HCT116 (cell line): ENCODE measurements around the gene SDCCAG8. TPM values are rescaled to one million over a fixed set of nuclear protein-coding genes. Genes with fewer than 3 reads are reported as not detected.
A peak's percentile ranks its signal among the peaks of the same experiment; 100 is the strongest.

Source experiments
- ATAC-seq: fragments of 200-7000 bp; cut with Tn5 transposase; 2 replicates; pipeline ENCODE4 v1.9.1; 2020; ENCODE audit warnings: mild to moderate bottlenecking, moderate library complexity
- BruUV-seq: library from RNA; stranded (reverse); fragments of 400-500 nt; replicated peaks from 2 replicates; lab custom pipeline; 2021; lab: Mats Ljungman, UMichigan
- CTCF ChIA-PET: fragments of 300-600 bp; sonication (Branson Sonifier 250); formaldehyde crosslinking; loops from one replicate; lab custom pipeline; 2021; ENCODE audit warnings: antibody characterized with exemption; lab: Charles Lee
- POLR2A ChIA-PET: fragments of 300-600, 350-600 bp; sonication (Branson Sonifier 250); formaldehyde crosslinking; loops from one replicate; lab custom pipeline; 2021; ENCODE audit warnings: antibody characterized with exemption; lab: Charles Lee
- RAD21 ChIA-PET, 2 experiments: fragments of 300-600 bp; sonication (Branson Sonifier 250); formaldehyde crosslinking; loops; one replicate each; lab custom pipeline; 2023; ENCODE audit warnings: low total read pairs in 2 of 2; ENCODE audit not compliant: uncharacterized antibody in 2 of 2, unreplicated experiment in 2 of 2, low non-redundant PET in 1 of 2; lab: Charles Lee
- DNase-seq: peaks from one replicate; pipeline ENCODE4 v3.0.0-alpha.2; 2010; ENCODE audit warnings: low read depth, low spot score
- H2AFZ ChIP-seq: fragments of 200-600 bp; shearing (Covaris generic), sonication (generic); 2 replicates; pipeline ENCODE4 v1.6.1; 2017; ENCODE audit warnings: low read depth, mixed run types, mixed read lengths, antibody characterized with exemption, low read length; ENCODE audit not compliant: poor library complexity, severe bottlenecking
- H3K27ac ChIP-seq: 2 replicates; pipeline ENCODE4 v1.5.1; 2012; ENCODE audit warnings: low read depth, low read length
- H3K27me3 ChIP-seq: fragments of 200-600 bp; sonication (generic); 2 replicates; pipeline ENCODE4 v1.6.1; 2016; ENCODE audit warnings: mixed run types, low read length, mixed read lengths; ENCODE audit not compliant: insufficient read depth
- H3K36me3 ChIP-seq, 2 experiments: fragments of 200-500 bp in 1 of 2; fragments of 200-600 bp in 1 of 2; sonication (Bioruptor generic) in 1 of 2; sonication (generic) in 1 of 2; 2 replicates each; pipeline versions ENCODE4 v1.5.1 to v1.6.1; 2014 to 2016; ENCODE audit warnings: low read length in 2 of 2, inconsistent platforms in 1 of 2, mixed read lengths in 1 of 2, mixed run types in 1 of 2; ENCODE audit not compliant: insufficient read depth in 2 of 2, control insufficient read depth in 1 of 2
- H3K4me1 ChIP-seq, 2 experiments: fragments of 200-600 bp in 1 of 2; sonication (generic) in 1 of 2; 2 replicates each; pipeline versions ENCODE4 v1.5.1 to v1.6.1; 2012 to 2017; ENCODE audit warnings: low read length in 2 of 2, inconsistent platforms in 1 of 2, mild to moderate bottlenecking in 1 of 2, mixed read lengths in 1 of 2, mixed run types in 1 of 2, moderate library complexity in 1 of 2; ENCODE audit not compliant: insufficient read depth in 2 of 2, control insufficient read depth in 1 of 2
- H3K4me2 ChIP-seq: fragments of 200-600 bp; sonication (generic); 2 replicates; pipeline ENCODE4 v1.6.1; 2017; ENCODE audit warnings: mixed run types, low read length, mixed read lengths
- H3K4me3 ChIP-seq, 2 experiments: fragments of 200-600 bp in 1 of 2; sonication (generic) in 1 of 2; replicated peaks in 1 of 2; 2 replicates each; pipeline ENCODE4 v1.5.1; 2011 to 2016; ENCODE audit warnings: low read length in 2 of 2, control low read depth in 1 of 2, low read depth in 1 of 2, mild to moderate bottlenecking in 1 of 2, mixed read lengths in 1 of 2, mixed run types in 1 of 2
- H3K79me2 ChIP-seq: fragments of 200-600 bp; sonication (generic); 2 replicates; pipeline ENCODE4 v1.6.1; 2017; ENCODE audit warnings: mild to moderate bottlenecking, mixed run types, low read length, moderate library complexity, mixed read lengths; ENCODE audit not compliant: insufficient read depth
- H3K9ac ChIP-seq: fragments of 200-600 bp; sonication (generic); 2 replicates; pipeline ENCODE4 v1.6.1; 2016; ENCODE audit warnings: low read length, mixed read lengths
- H3K9me2 ChIP-seq: fragments of 200-600 bp; sonication (generic), shearing (Covaris generic); 2 replicates; pipeline ENCODE4 v1.6.1; 2017; ENCODE audit warnings: mixed run types, mild to moderate bottlenecking, moderate library complexity; ENCODE audit not compliant: insufficient read depth
- H3K9me3 ChIP-seq, 2 experiments: fragments of 200-500 bp in 1 of 2; fragments of 200-600 bp in 1 of 2; sonication (Bioruptor generic) in 1 of 2; sonication (generic) in 1 of 2; 2 replicates each; pipeline ENCODE4 v1.6.1; 2014 to 2017; ENCODE audit warnings: low read length in 2 of 2, mixed read lengths in 2 of 2, inconsistent platforms in 1 of 2, low read depth in 1 of 2, mild to moderate bottlenecking in 1 of 2, mixed run types in 1 of 2, moderate library complexity in 1 of 2; ENCODE audit not compliant: control insufficient read depth in 1 of 2, insufficient read depth in 1 of 2
- H4K20me1 ChIP-seq: fragments of 200-600 bp; sonication (generic), shearing (Covaris generic); 2 replicates; pipeline ENCODE4 v1.6.1; 2017; ENCODE audit warnings: mixed run types, mild to moderate bottlenecking, moderate library complexity; ENCODE audit not compliant: insufficient read depth
- CTCF ChIP-seq, 3 experiments: fragments of 200-600 bp in 1 of 3; sonication (generic) in 1 of 3; IDR thresholded peaks in 2 of 3; conservative IDR thresholded peaks in 1 of 3; 2 replicates each; pipeline ENCODE4 v1.5.1; 2012 to 2017; ENCODE audit warnings: low read depth in 2 of 3, low read length in 2 of 3, antibody characterized with exemption in 1 of 3, borderline replicate concordance in 1 of 3, control low read depth in 1 of 3, mild to moderate bottlenecking in 1 of 3, mixed read lengths in 1 of 3, mixed run types in 1 of 3, moderate library complexity in 1 of 3; ENCODE audit not compliant: insufficient read depth in 1 of 3
- ELF1 ChIP-seq: IDR thresholded peaks from 2 replicates; pipeline ENCODE4 v1.6.1; 2012; ENCODE audit warnings: low read depth, borderline replicate concordance
- EZH2 ChIP-seq: fragments of 200-600 bp; sonication (generic); IDR thresholded peaks from 2 replicates; pipeline ENCODE4 v1.6.1; 2017; ENCODE audit warnings: antibody characterized with exemption, mixed run types
- EZH2phosphoT487 ChIP-seq: fragments of 200-600 bp; IDR thresholded peaks from 2 replicates; pipeline ENCODE4 v1.6.1; 2018; ENCODE audit warnings: antibody characterized with exemption, borderline replicate concordance
- JUND ChIP-seq: IDR thresholded peaks from 2 replicates; pipeline ENCODE4 v1.6.1; 2012
- SRF ChIP-seq: IDR thresholded peaks from 2 replicates; pipeline ENCODE4 v1.6.1; 2012; ENCODE audit warnings: low read depth
- YY1 ChIP-seq: IDR thresholded peaks from 2 replicates; pipeline ENCODE4 v1.6.1; 2011; ENCODE audit warnings: low read length, low read depth, moderate library complexity, mild to moderate bottlenecking; ENCODE audit not compliant: insufficient replicate concordance; ENCODE audit errors: extremely low read depth
- ZBTB33 ChIP-seq: IDR thresholded peaks from 2 replicates; pipeline ENCODE4 v1.6.1; 2011; ENCODE audit warnings: mild to moderate bottlenecking, low read length, moderate library complexity; ENCODE audit not compliant: insufficient replicate concordance; ENCODE audit errors: extremely low read depth
- ZFX ChIP-seq: fragments of 450-650 bp; IDR thresholded peaks from 2 replicates; pipeline ENCODE4 v1.6.1; 2017
- ZNF274 ChIP-seq: fragments of 200-500 bp; sonication (Bioruptor generic); IDR thresholded peaks from 2 replicates; pipeline ENCODE4 v1.6.1; 2014; ENCODE audit warnings: mild to moderate bottlenecking, low read depth, low read length, inconsistent platforms
- intact Hi-C: fragments of 100-400 bp; cut with micrococcal nuclease; formaldehyde crosslinking; loops from 2 replicates; pipeline ENCODE4 v1.10.0; 2022
- total RNA-seq: library from RNA; stranded (reverse); gene quantifications from one replicate; pipeline ENCODE4 v1.2.1, GENCODE V29; 2021; ENCODE audit not compliant: unreplicated experiment
- TF ChIP-seq, protein P1 (sequence below): IDR thresholded peaks from 2 replicates; pipeline ENCODE4 v1.6.1; 2012; ENCODE audit warnings: low read depth

The SDCCAG8 gene
- total RNA-seq, 1 experiment from 2014 or later: 38.2 TPM

DNA sequence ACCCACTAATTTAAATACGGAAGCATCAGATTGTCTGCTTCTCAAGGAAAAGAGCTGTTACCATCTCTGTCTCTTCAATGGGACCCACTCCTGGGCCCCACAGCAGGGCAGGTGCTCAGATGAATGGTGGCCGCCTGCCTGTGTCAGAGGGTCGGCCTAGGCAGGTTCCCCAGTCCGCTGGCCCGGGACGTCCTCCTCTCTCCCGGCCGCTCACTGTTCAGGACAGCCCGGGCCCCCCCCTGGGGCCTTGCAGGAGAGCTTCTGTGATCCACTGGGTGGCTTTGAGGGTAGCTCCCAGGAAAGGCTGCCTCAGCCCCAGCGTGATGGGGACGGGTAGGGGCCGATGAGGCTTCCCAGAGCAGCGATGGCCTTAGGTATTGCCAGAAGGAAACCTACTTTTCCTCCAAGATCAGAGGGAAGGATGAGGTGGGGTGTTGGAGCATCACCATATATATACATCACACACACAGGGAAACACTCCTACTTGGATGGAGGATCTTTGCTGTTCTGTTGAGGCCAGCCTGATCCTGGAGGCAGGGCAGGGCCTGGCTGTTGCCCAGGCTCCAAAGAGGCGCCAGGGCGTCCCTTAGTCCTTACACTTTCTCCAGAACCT, 231.3 kb downstream of the SDCCAG8 start:
- intact Hi-C loops: no loop called here
- DNase-seq: no peak
- peak overlapping the region; percentile 73 for H3K9ac ChIP-seq
- H4K20me1 ChIP-seq: no peaks in the 10 kb centered on the region
- H3K4me2 ChIP-seq: peak overlapping the region; percentile 79
- RAD21 ChIA-PET: no interaction called here
- H2AFZ ChIP-seq: no peak overlapping the region
- H3K4me1 ChIP-seq: peaks cover 1 to 20% of the 10 kb centered on the region in 2 experiments; a peak in 3 of 4 replicates
- BruUV-seq: no TSS peak
- CTCF ChIA-PET: no interaction called here
- no peak overlapping the region for H3K27ac ChIP-seq
- H3K9me3 ChIP-seq: no peaks in the 10 kb centered on the region
- no peaks in the 10 kb centered on the region for H3K9me2 ChIP-seq
- no peak for TF ChIP-seq ZNF274
- TF ChIP-seq, protein P1, sequence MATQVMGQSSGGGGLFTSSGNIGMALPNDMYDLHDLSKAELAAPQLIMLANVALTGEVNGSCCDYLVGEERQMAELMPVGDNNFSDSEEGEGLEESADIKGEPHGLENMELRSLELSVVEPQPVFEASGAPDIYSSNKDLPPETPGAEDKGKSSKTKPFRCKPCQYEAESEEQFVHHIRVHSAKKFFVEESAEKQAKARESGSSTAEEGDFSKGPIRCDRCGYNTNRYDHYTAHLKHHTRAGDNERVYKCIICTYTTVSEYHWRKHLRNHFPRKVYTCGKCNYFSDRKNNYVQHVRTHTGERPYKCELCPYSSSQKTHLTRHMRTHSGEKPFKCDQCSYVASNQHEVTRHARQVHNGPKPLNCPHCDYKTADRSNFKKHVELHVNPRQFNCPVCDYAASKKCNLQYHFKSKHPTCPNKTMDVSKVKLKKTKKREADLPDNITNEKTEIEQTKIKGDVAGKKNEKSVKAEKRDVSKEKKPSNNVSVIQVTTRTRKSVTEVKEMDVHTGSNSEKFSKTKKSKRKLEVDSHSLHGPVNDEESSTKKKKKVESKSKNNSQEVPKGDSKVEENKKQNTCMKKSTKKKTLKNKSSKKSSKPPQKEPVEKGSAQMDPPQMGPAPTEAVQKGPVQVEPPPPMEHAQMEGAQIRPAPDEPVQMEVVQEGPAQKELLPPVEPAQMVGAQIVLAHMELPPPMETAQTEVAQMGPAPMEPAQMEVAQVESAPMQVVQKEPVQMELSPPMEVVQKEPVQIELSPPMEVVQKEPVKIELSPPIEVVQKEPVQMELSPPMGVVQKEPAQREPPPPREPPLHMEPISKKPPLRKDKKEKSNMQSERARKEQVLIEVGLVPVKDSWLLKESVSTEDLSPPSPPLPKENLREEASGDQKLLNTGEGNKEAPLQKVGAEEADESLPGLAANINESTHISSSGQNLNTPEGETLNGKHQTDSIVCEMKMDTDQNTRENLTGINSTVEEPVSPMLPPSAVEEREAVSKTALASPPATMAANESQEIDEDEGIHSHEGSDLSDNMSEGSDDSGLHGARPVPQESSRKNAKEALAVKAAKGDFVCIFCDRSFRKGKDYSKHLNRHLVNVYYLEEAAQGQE: no peak
- no peak for TF ChIP-seq ZFX
- no peak for TF ChIP-seq EZH2phosphoT487
- no peak for TF ChIP-seq CTCF (IDR thresholded peaks at IDR 0.05 in 2 of 3, conservative IDR thresholded peaks at IDR 0.05 in 1 of 3; ENCODE audit: borderline replicate concordance in 1 of 3, insufficient read depth in 1 of 3, low read depth in 2 of 3, low read length in 2 of 3)
- no peak for TF ChIP-seq ELF1
- TF ChIP-seq YY1: no peak
- TF ChIP-seq EZH2: no peak
- TF ChIP-seq SRF: no peak
- no peak for TF ChIP-seq ZBTB33
- no peak for TF ChIP-seq JUND
- peak overlapping the region; percentile 64 to 66 for H3K4me3 ChIP-seq
- H3K27me3 ChIP-seq: no peaks in the 10 kb centered on the region
- peaks cover 10% of the 10 kb centered on the region; the same call in 1 of the 2 replicates for H3K79me2 ChIP-seq
- H3K36me3 ChIP-seq: peaks cover 0 to 2% of the 10 kb centered on the region in 2 experiments; a peak in 1 of 4 replicates
- peak; percentile 44 for ATAC-seq
- POLR2A ChIA-PET: no interaction called here
